Neutrophil (primary cell): ENCODE data around the gene TGFBR3L.
"Not testable (repeated sequence)": the region's sequence is repeated elsewhere in the genome, so short reads cannot be mapped to it uniquely, and the experiment has no call there.

Experiments
- H3K27ac ChIP-seq: fragments of 200-600 bp; sonication (generic); 2 replicates; pipeline ENCODE4 v1.5.1; 2016; ENCODE audit warnings: mild to moderate bottlenecking, moderate library complexity
- H3K27me3 ChIP-seq: fragments of 200-600 bp; sonication (generic); 2 replicates; pipeline ENCODE4 v1.6.0; 2016; ENCODE audit warnings: mild to moderate bottlenecking
- H3K36me3 ChIP-seq: fragments of 200-600 bp; sonication (generic); 2 replicates; pipeline ENCODE4 v1.5.1; 2017
- H3K4me1 ChIP-seq, 2 experiments: fragments of 200-600 bp in 1 of 2; sonication (generic) in 1 of 2; 1 replicate in 1 of 2; 2 replicates in 1 of 2; pipeline versions ENCODE4 v1.5.1 to v1.6.1; 2013 to 2016; ENCODE audit warnings: low read depth in 1 of 2, low read length in 1 of 2, mild to moderate bottlenecking in 1 of 2, moderate library complexity in 1 of 2; ENCODE audit not compliant: control insufficient read depth in 1 of 2, insufficient read depth in 1 of 2
- H3K4me3 ChIP-seq, 2 experiments: fragments of 200-600 bp in 1 of 2; sonication (generic) in 1 of 2; 1 replicate in 1 of 2; 2 replicates in 1 of 2; pipeline ENCODE4 v1.5.1; 2013 to 2016; ENCODE audit warnings: low read depth in 1 of 2, low read length in 1 of 2, mild to moderate bottlenecking in 1 of 2, moderate library complexity in 1 of 2
- H3K9me3 ChIP-seq: fragments of 200-600 bp; sonication (generic); 2 replicates; pipeline ENCODE4 v1.5.1; 2016
- CTCF ChIP-seq: fragments of 200-600 bp; sonication (generic); IDR thresholded peaks from 2 replicates; pipeline ENCODE4 v1.5.1; 2016; ENCODE audit warnings: antibody characterized with exemption

The TGFBR3L gene

GRCh38 chr19:7928741-7929701 lies 14.4 kb downstream of the TGFBR3L start:
- Histone ChIP-seq H3K27ac (no peak overlapping the region), H3K27me3 (peaks cover 26% of the 10 kb centered on the region), H3K4me1 (peaks cover 5 to 14% of the 10 kb centered on the region in 2 experiments), H3K9me3 (no peaks in the 10 kb centered on the region), H3K4me3 (no peak overlapping the region), H3K36me3 (peaks cover 37% of the 10 kb centered on the region)
- TF ChIP-seq CTCF = no peak

- H3K27me3 ChIP-seq = peaks cover 16% of the 10 kb centered on the region
- peaks cover 4 to 10% of the 10 kb centered on the region in 2 experiments for H3K4me1 ChIP-seq
- H3K36me3 ChIP-seq = peaks cover 46% of the 10 kb centered on the region
- H3K4me3 ChIP-seq, H3K9me3 ChIP-seq, H3K27ac ChIP-seq: not testable (repeated sequence)
Measured at GRCh38 chr19:7930030-7930429, 15.4 kb downstream of the TGFBR3L start.

GRCh38 chr19:7930765-7931164 lies 16.1 kb downstream of the TGFBR3L start:
- H3K36me3 ChIP-seq = peaks cover 53% of the 10 kb centered on the region

GRCh38 chr19:7931221-7932061 lies 16.8 kb downstream of the TGFBR3L start:
- Histone ChIP-seq H3K4me3 (no peak overlapping the region), H3K9me3 (no peaks in the 10 kb centered on the region), H3K27me3 (peaks cover 2% of the 10 kb centered on the region), H3K4me1 (no peaks in the 10 kb centered on the region), H3K27ac (no peak overlapping the region), H3K36me3 (peaks cover 58% of the 10 kb centered on the region)
- TF ChIP-seq CTCF = no peak

More at GRCh38 chr19:7930765-7931164, 16.1 kb downstream of the TGFBR3L start:
- Histone ChIP-seq H3K4me3 (no peak overlapping the region), H3K4me1 (peaks cover 0 to 3% of the 10 kb centered on the region in 2 experiments), H3K27me3 (peaks cover 9% of the 10 kb centered on the region), H3K9me3 (no peaks in the 10 kb centered on the region), H3K27ac (no peak overlapping the region)
- no peak for TF ChIP-seq CTCF

GRCh38 chr19:7932276-7932929 lies 17.8 kb downstream of the TGFBR3L start:
- Histone ChIP-seq H3K27ac (no peak overlapping the region), H3K4me1 (no peaks in the 10 kb centered on the region), H3K4me3 (no peak overlapping the region), H3K27me3 (no peaks in the 10 kb centered on the region), H3K9me3 (no peaks in the 10 kb centered on the region), H3K36me3 (peaks cover 68% of the 10 kb centered on the region)
- no peak for TF ChIP-seq CTCF
